GM18517 (cell line): ENCODE results near the gene WDR18.

Source experiments
- ATAC-seq: cut with Tn5 transposase; IDR thresholded peaks from one replicate; pipeline ENCODE4 v1.9.1; 2021; ENCODE audit warnings: mild to moderate bottlenecking, moderate library complexity; ENCODE audit not compliant: unreplicated experiment

WDR18 gene

GRCh38 chr19:1041272-1041834 lies 57.2 kb downstream of the WDR18 start:
- no peak for ATAC-seq

DNA sequence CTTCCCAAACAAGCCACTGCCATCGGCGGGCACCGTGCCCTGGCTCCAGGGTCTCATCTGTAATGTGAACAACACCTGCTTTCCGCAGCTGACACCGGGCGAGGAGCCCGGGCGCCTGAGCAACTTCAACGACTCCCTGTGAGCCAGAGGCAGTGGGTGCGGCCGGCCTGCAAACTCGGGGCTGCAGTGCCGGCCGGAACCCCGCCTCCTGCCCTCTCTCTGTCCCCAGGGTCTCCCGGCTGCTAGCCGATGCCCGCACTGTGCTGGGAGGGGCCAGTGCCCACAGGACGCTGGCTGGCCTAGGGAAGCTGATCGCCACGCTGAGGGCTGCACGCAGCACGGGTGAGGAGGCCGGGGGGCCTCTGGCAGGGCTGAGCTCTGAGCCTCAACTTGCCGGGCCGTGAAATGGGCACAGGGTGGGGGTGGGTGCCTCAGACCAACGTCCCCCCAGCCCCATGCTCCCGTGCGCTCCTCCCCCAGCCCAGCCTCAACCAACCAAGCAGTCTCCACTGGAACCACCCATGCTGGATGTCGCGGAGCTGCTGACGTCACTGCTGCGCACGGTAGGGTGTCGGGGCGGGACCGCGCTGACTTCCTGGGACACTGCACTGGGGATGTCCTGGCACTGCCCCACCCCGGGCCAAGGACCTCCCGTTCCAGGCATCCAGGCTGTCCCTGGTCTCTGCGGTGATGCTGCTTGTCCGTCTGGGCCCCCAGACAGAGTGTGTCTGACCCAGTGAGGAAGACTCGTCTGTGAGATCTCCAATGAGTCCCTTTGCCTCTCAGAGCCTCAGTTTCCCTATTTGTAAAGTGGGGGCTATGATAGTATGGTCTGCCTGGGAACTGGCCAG lies 57.9 kb downstream of the WDR18 start:
- ATAC-seq: no peak

GRCh38 chr19:1042689-1043511 lies 58.8 kb downstream of the WDR18 start:
- no peak for ATAC-seq
